NCI-H2196 treated with DMSO at 0.1 percent for 48 hours (cell line): ENCODE results near the gene FIBIN.
"Not testable (repeated sequence)": the region's sequence is repeated elsewhere in the genome, so short reads cannot be mapped to it uniquely, and the experiment has no call there.

Experiments
- DNase-seq: peaks from one replicate; lab custom pipeline; 2025; ENCODE audit not compliant: unreplicated experiment; lab: John Stamatoyannopoulos, UW

The FIBIN gene

DNA sequence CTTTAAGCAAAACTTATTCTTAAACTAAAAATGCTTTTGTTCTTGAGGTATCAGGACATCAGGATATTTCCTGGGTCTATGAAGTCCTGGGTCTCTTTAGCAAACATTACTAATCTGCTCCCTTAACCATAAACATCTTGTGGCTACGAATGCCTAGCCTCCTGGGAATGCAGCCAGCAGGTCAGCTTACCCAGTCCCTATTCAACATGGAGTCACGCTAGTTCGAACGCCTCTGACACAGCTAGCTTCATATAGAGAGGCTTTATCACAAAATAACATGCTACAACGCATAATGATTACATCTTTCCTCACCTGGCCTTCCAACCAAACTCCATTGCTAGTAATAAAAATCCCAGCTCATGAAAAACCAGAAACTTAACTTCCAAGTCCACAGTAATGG, 17.5 kb upstream of the FIBIN start:
- no peak for DNase-seq

DNA sequence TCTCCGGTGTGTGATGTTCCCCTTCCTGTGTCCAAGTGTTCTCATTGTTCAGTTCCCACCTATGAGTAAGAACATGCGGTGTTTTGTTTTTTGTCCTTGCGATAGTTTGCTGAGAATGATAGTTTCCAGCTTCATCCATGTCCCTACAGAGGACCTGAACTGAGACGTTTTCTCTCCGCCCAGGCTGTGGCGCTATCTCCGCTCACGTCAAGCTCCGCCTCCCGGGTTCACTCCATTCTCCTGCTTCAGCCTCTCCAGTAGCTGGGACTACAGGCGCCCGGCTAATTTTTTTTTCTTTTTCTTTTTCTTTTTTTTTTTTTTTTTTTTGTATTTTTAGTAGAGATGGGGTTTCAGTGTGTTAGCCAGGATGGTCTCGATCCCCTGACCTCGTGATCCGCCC, 16.7 kb upstream of the FIBIN start:
- not testable (repeated sequence) for DNase-seq

DNA sequence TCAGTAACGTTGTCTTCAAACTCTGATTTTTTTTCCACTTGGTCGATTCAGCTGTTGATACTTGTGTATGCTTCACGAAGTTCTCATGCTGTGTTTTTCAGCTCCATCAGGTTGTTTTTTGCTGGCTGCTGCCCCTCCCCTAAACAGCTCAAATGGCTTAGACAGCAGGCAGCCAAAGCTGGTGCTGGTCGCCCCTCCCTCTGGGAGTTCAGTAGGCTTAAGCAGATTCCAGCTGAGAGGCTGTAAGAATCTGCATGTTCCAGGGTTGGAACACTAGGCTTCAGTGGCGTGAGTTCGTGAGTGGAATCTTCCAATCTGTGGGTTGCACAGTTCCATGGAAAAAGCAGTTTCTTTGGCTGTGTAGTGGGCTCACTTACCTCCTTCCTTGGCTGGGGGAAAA, 10.3 kb upstream of the FIBIN start:
- DNase-seq: no peak

DNA sequence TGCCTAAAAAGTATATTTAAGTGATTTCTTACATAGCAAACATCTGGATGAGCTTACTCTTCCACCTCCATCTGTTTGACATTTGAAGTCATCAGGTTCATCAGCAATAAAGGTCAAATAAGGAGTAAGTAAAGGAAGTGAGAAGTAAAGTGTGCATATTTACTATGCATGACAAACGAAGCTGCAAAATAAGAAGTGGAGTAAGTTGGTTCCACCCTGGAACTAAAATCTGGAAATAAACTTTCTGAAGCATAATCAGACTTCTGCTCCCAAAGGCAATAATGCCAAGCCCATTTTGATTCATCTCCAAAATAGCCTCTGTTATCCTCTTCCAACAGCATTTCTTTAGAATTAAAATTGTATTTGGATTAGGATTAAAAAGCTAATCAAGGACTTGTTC, 8.4 kb upstream of the FIBIN start:
- no peak for DNase-seq

DNA sequence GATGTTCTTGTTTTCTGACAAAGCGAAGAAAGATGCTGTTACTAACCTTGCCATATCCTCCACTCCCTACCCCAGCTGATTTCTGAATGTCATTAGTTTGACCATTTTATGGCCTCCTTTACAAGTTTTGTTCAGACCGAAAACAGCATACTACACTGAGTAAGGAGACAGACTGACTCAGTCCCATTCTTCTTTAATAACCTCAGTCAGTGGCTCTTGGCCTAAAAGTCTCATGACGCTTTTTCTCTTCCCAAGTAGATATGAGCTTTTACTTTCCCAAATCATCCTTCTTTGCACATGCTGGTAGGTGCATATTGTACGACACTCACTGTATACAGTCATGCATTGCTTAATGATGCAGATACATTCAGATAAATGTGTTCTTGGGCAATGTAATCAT, 8.0 kb upstream of the FIBIN start:
- DNase-seq: no peak

DNA sequence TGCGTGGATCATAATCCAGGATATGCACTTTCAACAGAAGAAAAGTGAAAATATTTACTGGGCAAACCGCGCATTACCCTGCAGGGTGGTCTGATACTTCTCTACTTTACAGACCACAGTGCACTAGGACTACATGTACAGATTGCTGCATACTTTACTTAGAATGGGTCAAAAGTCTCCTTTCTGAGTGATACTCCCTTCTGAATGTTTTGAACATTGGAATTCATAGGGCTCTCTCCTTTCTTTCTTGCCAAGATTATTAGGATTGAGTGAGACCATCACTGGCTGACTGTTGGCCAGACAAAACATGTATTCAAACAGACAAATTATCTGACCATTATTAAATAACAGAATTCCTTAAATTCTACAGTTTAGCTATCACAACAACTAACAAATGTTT, 6.6 kb upstream of the FIBIN start:
- DNase-seq: no peak

DNA sequence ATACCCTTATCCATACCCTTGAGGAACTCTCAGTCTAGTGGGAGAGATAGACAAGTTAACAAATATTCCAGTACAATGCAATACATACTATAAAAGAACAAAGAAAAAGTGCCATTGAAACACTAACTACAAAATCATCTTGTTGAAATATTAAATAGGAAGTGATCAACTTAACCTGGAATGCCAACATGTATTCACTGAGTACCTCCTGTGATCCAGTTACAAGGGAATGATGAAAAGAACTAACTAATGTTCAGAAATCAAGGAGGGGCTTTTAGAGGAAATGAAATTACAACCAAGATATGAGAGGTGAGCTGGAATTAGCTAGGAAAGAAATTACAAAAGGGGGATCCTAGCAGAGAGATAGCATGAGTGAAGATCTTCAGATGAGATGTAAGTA, 6.2 kb upstream of the FIBIN start:
- DNase-seq: no peak

DNA sequence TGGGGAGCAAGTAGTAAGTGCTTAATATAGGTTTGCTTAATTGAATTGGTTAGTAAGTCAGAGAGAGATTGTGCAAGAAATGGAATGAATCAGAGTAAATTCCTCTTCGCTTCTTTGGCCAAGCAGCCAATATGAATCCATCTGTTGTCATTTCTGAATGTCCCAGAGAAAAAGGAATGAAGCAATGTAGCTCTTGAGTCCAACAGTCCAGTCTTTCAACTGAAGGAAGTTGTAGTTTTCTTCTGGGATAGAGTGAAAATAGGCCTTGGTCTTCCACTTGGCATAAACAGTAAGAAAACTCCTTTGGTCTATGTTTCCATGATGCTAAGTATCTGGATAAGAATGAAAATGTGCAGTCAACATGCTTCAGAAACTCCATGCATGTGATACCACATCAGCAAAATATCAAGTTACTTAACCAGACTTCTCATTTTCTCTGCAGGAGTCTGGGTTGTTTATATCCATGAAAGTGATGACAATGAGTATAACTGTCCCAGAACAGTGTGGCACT, 1.8 kb upstream of the FIBIN start:
- no peak for DNase-seq

DNA sequence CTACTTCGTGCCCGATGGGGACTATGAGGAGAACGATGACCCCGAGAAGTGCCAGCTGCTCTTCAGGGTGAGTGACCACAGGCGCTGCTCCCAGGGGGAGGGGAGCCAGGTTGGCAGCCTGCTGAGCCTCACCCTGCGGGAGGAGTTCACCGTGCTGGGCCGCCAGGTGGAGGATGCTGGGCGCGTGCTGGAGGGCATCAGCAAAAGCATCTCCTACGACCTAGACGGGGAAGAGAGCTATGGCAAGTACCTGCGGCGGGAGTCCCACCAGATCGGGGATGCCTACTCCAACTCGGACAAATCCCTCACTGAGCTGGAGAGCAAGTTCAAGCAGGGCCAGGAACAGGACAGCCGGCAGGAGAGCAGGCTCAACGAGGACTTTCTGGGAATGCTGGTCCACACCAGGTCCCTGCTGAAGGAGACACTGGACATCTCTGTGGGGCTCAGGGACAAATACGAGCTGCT, 751 bp downstream of the FIBIN start:
- no peak for DNase-seq

DNA sequence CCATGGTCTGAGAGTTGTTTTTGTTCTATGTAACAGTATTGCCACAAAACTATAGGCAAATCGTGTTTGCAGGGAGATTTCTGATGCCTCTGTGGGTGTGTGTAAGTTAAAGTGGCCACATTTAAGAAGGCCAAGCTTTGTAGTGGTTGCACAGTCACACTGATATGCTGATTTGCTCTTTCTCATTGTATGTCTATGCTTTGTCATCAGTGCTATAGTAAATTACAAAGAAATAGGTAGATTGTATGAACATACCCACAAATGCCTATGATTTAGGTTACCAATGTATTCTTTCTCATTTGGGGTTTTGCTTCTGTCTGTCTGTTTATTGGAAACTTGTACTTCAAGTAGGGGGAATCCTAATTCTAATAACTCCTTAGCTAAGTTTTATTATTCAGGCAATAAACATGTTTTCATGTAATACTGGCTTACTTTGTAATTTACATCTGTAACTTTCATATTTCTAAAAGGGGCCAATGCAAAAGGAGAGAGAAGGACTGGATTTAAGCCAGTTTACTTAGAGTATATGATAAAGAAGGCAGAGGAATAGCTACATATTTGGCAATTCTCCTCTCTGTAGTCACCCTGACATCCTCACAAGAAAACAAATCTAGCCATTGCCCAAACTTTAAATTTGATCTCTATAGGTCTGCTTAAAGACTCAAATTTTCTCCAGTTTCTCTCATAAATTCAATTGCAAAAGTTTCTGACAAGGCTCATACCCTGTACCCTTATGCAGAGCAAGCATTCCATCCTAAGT, 2.0 kb downstream of the FIBIN start:
- DNase-seq: no peak

DNA sequence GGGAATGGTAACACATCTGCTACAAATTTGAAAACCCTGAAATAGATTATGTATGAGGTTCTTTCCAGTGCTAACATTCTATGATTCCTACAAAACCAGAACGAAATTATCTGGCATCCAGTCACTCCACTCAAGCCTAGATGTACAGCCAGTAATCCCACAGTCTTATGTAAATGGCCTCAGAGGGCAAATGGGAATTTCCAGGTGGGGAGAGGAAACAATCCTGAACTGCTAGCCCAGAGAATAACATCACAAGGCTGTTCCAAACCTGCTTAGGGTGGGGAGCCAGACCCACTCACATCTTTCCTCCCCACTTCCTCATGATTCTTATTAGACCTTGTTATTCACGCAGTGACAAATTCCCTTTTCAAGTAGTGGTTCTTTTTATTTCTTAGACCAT, 3.5 kb downstream of the FIBIN start:
- DNase-seq: no peak

DNA sequence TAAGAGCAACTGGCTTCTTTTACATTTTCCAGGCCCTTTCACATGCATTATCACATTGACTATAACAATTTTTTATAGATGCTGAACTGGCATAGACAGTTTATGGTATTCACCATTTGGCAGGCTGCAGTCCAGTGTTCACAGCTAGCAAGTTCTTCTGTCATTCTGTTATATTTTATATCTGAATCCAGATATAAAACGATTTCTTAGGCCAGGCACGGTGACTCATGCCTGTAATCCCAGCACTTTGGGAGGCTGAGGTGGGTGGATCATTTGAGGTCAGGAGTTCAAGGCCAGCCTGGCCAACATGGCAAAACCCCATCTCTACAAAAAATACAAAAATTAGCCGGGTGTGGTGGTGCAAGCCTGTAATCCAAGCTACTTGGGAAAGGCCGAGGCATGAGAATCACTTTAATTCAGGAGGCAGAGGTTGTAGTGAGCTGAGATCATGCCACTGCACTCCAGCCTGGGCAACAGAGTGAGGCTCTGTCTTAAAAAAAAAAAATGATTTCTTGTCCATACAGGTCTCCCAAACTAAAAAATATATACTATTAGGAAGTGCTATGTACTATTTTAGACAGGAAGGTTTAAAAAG, 7.3 kb downstream of the FIBIN start:
- DNase-seq: not testable (repeated sequence)

DNA sequence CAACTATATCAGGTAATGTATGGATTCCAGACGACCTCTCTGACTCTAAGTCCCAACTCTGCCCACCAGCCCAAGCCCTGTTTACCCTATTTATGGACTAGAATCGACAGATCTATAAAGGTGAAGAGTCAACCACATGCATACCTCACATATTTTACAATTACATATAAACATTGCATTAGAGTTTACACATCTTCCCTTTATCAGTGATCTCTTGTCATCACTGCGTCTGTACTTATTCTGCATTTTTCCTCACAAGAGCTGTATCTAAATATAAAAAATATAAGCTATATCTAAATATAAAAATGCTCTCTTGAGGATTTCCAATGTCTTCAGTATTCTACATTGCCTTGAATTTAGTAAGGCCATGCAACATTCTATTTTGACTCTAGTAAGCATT, 8.5 kb downstream of the FIBIN start:
- no peak for DNase-seq

DNA sequence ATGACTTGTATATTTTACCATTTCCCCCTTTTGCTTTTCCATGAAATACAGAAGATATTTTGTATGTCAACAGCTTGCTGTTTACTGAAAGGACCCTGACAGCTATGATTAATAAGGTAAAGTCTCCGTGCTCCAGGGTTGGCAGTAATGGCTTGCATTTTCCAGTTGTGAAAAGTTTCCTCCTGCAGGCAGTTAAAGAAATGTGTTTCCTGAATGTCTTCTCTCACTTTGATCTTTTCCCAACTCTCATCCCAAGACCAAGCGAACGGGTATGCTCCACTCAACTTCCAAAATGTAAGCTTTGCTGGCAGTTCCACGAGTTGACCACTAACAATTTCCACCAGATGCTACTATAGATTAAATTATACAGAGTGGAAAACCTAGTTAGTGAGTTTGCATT, 8.9 kb downstream of the FIBIN start:
- no peak for DNase-seq

DNA sequence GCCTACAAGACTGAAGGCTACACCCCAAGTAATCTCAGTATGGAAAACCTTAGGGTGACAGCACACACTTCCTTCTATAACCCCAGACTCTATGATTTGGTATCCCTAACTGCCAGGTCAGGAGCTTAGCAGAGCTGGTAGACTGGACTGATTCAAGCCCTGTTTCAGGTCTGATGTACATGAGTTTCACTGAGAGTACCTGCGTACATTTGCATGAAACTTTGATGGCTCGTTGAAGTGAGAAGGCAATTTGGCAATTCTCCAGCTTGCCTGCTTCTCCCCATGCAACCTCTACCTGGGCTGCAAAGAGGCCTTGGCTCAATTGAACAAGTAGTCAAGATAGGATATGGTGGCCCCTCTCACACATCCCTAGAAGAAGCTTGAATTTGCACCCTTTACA, 10.2 kb downstream of the FIBIN start:
- no peak for DNase-seq

DNA sequence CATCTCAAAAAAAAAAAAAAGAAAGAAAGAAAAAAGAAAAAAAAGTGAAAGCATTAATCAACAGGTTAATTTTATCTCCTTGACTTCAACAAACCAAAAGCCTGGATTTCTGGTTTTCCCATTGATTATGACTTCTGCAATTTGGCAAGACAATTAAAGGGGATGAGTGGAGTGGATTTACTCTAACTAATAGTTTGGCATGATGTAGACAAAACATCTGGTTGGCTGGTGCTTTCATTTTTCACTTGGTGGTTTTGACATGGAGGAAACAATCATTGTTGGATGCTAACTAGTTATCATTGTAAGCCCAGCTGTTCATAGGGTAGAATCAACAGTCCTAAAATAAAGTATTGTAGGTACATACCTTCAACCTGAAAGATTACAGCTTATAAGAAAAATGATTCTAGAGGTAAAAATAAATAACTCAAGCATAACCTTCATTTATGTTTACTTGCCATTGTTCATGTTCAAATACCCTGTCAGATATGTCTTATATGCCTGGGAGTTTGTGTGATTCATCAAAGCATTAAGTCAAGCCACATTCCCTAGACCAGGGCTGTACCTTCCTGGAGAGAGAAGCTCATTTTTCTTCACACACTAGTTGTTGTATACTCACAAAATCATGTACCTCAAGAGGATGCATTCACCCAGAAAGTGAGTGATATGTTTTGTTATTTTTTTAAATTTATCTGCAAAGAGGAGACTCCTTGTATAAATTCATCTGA, 15.1 kb downstream of the FIBIN start:
- no peak for DNase-seq

DNA sequence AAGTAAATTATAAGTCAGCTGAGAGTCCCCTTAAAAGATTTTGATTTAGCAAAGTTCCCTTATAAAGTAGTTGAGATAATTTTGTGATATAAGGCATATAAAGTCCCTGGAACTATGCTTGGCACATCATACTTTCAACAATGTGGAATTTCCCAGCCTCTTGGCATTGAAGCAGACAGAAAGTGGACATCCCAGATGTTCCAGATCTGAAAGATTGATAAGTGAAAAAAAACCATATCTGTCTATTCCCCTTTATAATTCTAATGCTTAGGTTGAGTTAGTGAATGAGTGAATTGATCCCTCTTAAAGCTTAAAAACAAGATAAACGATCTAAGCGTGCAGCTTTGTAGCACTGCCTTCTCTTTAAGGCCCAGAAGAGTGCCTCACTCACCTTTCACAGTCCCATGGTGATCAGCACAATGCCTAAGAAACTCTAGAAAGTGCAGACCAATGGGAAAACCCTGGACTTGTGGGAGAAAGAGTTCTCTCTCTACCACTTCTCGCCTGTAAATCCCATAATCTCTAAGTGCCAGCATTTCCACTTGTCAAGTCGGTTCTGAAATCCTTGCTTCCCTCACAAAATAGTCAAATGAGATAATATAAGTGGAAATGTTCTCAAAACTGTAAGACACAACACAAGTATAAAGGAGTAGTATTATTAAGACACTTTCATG, 17.8 kb downstream of the FIBIN start:
- no peak for DNase-seq

DNA sequence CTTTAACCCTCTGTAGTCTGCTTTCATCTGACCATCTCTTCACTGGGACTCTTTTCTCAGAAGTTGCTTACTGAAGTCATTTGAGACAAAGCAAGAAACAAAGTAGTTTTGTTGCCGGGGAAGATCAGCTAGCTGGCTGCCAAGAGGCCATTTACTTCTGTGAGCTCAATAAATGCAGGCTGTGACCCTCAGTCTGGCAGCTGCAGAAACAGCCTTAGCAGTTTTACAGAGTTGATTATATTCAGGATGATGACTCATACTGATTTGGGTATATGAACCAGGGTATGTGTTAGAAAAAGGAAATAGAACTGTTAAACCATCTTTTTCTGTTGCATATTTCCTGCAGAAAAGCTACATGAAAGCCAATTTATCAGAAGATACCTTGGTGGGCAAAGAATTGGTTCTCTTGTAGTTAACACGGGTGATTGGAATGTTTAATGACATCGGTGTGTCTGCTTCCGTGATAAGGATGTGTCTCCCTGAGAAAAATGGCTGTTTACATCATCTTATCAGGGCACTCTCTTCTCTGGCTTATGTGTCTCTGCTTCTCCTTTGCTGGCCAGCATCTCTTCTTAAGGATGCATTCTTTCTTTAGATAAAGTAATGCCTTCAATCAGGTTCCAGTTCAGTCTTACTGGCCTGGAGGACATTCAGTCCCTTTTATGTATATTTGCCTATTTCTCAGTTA, 18.5 kb downstream of the FIBIN start:
- no peak for DNase-seq

DNA sequence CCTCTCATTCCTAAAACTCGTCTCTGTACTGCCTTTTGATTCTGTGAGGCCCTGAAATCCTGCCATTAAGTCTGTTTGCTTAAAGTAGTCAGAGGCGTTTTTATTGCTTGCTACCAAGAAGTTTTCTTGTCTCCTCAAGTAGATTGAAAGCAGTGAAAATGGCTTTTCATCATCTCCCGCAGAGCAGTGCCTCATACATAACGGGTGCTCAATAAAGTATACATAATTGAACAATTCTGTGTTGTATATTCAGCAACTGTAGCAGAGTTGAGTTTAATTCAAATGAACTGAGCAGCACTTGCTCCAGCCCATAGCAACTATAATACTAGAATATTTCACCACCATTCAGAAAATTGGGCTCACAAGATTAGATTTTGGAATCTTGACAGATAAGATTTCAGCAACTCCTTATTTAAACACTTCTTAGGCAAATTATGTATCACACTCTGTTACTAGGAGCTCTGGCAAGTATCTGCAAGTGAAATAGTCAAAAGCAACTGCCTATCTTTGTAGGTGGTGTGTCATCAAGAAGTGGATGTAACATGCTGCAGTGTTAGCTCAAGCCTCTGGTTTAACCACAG, 20.0 kb downstream of the FIBIN start:
- DNase-seq: no peak

DNA sequence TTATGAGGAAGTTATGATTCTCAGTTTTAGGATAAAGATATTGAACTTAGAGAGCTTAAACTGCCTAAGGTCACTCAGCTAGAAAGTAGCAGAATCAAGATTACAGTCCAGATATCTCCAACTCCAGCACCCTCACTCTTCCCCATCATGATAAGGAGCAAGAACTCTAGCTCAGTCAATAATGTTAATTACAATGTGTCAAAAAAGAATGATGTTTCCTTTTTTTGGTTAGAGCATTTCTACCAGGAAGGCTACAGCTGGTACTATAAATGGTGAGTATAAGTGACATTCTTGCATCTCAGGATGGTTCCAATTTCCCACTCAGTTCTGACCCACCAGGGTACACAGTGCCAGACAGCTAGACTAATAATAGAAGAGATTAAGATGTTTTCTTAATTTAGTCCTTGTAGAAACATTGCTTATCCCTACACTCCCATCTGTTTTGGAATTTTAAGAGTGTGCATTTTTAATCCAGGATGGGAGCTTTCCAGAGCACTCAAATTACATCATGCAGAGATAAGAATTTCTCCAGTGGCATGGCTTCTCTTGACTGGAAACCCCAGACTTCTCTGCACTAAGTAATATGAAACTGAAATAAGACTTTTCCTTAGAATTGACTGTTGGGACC, 25.1 kb downstream of the FIBIN start:
- no peak for DNase-seq
